Neural cell (in vitro differentiated cells): ENCODE measurements around the gene MYOM1. TPM values are rescaled to one million over a fixed set of nuclear protein-coding genes. Genes with fewer than 3 reads are reported as not detected.

ENCODE experiments used
- H2AFZ ChIP-seq: fragments of 200-600, 300-800 bp; sonication (generic), shearing (Covaris generic); 2 replicates; pipeline ENCODE4 v1.6.0; 2014; ENCODE audit warnings: low read depth, mild to moderate bottlenecking, antibody characterized with exemption, low read length, moderate library complexity
- H3F3A ChIP-seq: fragments of 200-600 bp; shearing (Covaris generic); 2 replicates; pipeline ENCODE4 v1.6.1; 2016; ENCODE audit warnings: mild to moderate bottlenecking, moderate library complexity, mixed read lengths, antibody characterized with exemption, low read length; ENCODE audit not compliant: insufficient read depth, poor library complexity, severe bottlenecking
- H3K27ac ChIP-seq: fragments of 200-600, 300-800 bp; sonication (generic), shearing (Covaris generic); 2 replicates; pipeline ENCODE4 v1.5.1; 2014; ENCODE audit warnings: mild to moderate bottlenecking, low read length, moderate library complexity
- H3K27me3 ChIP-seq: fragments of 300-800, 200-600 bp; sonication (generic), shearing (Covaris generic); 2 replicates; pipeline ENCODE4 v1.6.0; 2014; ENCODE audit warnings: mild to moderate bottlenecking, low read depth, low read length, moderate library complexity; ENCODE audit not compliant: insufficient read depth
- H3K36me3 ChIP-seq: fragments of 300-800, 200-600 bp; sonication (generic), shearing (Covaris generic); 2 replicates; pipeline ENCODE4 v1.5.1; 2014; ENCODE audit warnings: mild to moderate bottlenecking, antibody characterized with exemption, low read length, moderate library complexity; ENCODE audit not compliant: insufficient read depth
- H3K4me2 ChIP-seq: fragments of 300-800, 200-600 bp; sonication (generic), shearing (Covaris generic); 2 replicates; pipeline ENCODE4 v1.6.0; 2014; ENCODE audit warnings: mild to moderate bottlenecking, low read length
- H3K4me3 ChIP-seq: fragments of 300-800, 200-600 bp; sonication (generic), shearing (Covaris generic); 2 replicates; pipeline ENCODE4 v1.5.1; 2014; ENCODE audit warnings: mild to moderate bottlenecking, low read length, moderate library complexity
- H3K79me2 ChIP-seq: fragments of 200-600 bp; shearing (Covaris generic); replicated peaks from 2 replicates; pipeline ENCODE4 v1.6.0; 2014; ENCODE audit warnings: mild to moderate bottlenecking, low read length, moderate library complexity; ENCODE audit not compliant: insufficient read depth
- H3K9ac ChIP-seq: fragments of 300-800, 200-600 bp; sonication (generic), shearing (Covaris generic); 2 replicates; pipeline ENCODE4 v1.6.1; 2016; ENCODE audit warnings: mild to moderate bottlenecking, low read length, mixed read lengths
- H3K9me2 ChIP-seq: fragments of 200-600 bp; shearing (Covaris generic); 2 replicates; pipeline ENCODE4 v1.6.1; 2016; ENCODE audit warnings: mild to moderate bottlenecking, low read length, mixed read lengths; ENCODE audit not compliant: insufficient read depth
- H3K9me3 ChIP-seq: fragments of 200-600, 300-800 bp; sonication (generic), shearing (Covaris generic); 2 replicates; pipeline ENCODE4 v1.6.1; 2016; ENCODE audit warnings: mild to moderate bottlenecking, mixed run types, low read length, moderate library complexity, mixed read lengths
- H4K20me1 ChIP-seq: fragments of 200-600 bp; shearing (Covaris generic); 2 replicates; pipeline ENCODE4 v1.6.1; 2016; ENCODE audit warnings: mild to moderate bottlenecking, mixed run types; ENCODE audit not compliant: insufficient read depth
- EP300 ChIP-seq: fragments of 450-650 bp; conservative IDR thresholded peaks from 2 replicates; pipeline ENCODE4 v1.6.1; 2014; ENCODE audit warnings: antibody characterized with exemption, mild to moderate bottlenecking, moderate library complexity; ENCODE audit not compliant: poor library complexity, severe bottlenecking
- EZH2 ChIP-seq: fragments of 200-600, 300-800 bp; shearing (Covaris generic), sonication (generic); IDR thresholded peaks from 2 replicates; pipeline ENCODE4 v1.6.1; 2014; ENCODE audit warnings: antibody characterized with exemption, low read length, borderline replicate concordance, mild to moderate bottlenecking; ENCODE audit not compliant: insufficient read depth, poor library complexity, severe bottlenecking
- MXI1 ChIP-seq: fragments of 450-650 bp; conservative IDR thresholded peaks from 2 replicates; pipeline ENCODE4 v1.6.1; 2014; ENCODE audit warnings: antibody characterized with exemption, mild to moderate bottlenecking; ENCODE audit not compliant: poor library complexity, severe bottlenecking
- POLR2AphosphoS5 ChIP-seq: IDR thresholded peaks from 2 replicates; pipeline ENCODE4 v1.6.1; 2012
- RAD21 ChIP-seq: fragments of 450-650 bp; conservative IDR thresholded peaks from 2 replicates; pipeline ENCODE4 v1.6.1; 2014; ENCODE audit warnings: antibody characterized with exemption, mild to moderate bottlenecking, moderate library complexity
- SMC3 ChIP-seq: fragments of 450-650 bp; conservative IDR thresholded peaks from 2 replicates; pipeline ENCODE4 v1.6.1; 2014; ENCODE audit warnings: antibody characterized with exemption, mild to moderate bottlenecking, moderate library complexity; ENCODE audit not compliant: poor library complexity
- TAF1 ChIP-seq: IDR thresholded peaks from 2 replicates; pipeline ENCODE4 v1.6.1; 2012; ENCODE audit warnings: low read depth
- polyA plus RNA-seq: library from polyadenylated mRNA; depleted of rRNA; stranded (reverse); fragments of >200 nt; gene quantifications from 2 replicates; pipeline ENCODE4 v1.2.3, GENCODE V29; 2014
- TF ChIP-seq, protein P1 (sequence below): fragments of 450-650 bp; IDR thresholded peaks from 2 replicates; pipeline ENCODE4 v1.5.1; 2014; ENCODE audit warnings: antibody characterized with exemption, mild to moderate bottlenecking, moderate library complexity; ENCODE audit not compliant: poor library complexity, severe bottlenecking
- TF ChIP-seq, protein P2 (sequence below): IDR thresholded peaks from 2 replicates; pipeline ENCODE4 v1.6.1; 2012; ENCODE audit warnings: borderline replicate concordance

MYOM1 gene
- polyA plus RNA-seq, 1 donor from 2014 or later: 1.7 TPM

DNA sequence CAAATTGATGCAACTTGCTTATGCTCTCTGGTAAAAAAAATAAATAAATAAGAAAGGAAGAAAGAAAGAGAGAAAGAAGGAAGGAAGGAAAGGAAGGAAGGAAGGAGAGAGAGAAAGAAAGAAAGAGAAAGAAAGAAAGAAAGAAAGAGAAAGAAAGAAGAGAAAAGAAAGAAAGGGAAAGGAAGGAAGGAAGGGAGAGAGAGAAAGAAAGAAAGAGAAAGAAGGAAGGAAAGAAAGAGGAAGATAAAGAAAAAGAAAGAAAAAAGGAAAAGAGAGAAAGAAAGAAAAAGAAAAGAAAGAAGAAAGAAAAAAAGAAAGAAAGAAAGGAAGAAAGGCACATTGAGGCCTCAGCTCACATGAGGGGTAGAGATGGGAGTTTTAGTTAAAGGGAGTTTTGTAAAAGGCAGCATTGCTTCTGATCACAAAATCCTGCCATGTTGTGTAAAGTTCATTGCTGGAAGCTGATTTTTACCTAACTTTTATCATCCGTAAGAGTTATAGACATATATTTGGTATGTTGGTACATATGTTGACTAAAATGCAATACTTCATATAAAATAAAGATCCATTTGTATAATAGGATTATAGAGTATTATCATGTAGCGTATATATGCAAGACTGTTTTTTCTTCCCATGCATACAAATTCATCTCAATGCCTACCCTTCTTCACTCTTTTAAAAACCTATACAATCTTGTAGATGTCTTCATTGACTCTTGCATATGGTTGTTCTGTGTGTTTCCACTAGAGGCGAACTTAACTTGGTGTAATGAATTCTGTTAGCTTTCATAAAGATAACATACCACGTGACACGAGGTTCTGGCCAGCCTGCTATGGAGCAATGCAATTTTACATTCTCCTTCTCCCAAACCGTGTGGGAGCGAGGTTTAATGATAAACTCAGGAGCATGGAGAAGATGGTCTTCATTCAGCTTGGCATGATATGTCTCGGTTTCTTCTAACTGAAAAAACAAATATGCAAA, 32.8 kb downstream of the MYOM1 start:
- Histone ChIP-seq H3K4me2 (no peak overlapping the region), H3K27ac (no peak overlapping the region), H3K36me3 (no peaks in the 10 kb centered on the region), H4K20me1 (no peaks in the 10 kb centered on the region), H3K9ac (no peak overlapping the region), H3K9me2 (no peaks in the 10 kb centered on the region), H3K27me3 (no peaks in the 10 kb centered on the region), H3K79me2 (no peaks in the 10 kb centered on the region), H3K4me3 (no peak overlapping the region), H3K9me3 (no peaks in the 10 kb centered on the region), H3F3A (no peaks in the 10 kb centered on the region), H2AFZ (no peak overlapping the region)
- TF ChIP-seq MXI1: no peak

DNA sequence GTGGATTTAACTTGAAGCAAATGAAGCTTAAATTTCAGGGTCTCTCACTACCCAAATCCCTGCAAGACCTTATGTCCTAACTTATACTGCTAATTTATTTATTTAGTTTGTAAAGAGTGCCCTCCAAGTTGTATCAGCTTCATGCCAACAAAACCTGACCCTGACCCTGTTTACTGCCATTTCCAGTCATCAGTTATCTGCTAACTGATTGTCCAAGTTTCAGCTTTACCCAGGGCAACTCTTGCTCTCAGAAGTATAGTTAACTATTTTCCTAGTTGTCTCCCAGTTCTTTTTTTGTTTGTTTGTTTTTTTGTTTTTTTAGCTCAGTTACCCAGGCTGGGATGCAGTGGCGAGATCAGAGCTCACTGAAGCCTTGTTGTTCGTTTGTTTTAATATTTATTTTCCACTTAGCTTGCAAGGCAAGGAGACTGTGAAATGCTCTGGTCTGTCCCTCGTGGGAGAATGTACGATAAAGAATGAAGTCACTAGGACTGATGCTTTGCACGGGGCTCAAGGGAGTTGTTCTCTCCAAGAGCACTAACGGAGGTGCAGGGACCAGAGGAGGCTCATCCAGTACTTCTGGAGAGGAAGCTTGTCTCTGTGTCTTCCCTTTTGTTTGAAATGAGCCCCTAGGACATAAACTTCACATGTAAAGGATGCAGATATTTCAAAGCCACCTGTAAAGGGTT, 35.3 kb downstream of the MYOM1 start:
- Histone ChIP-seq H3K79me2 (no peaks in the 10 kb centered on the region), H3K9me3 (no peaks in the 10 kb centered on the region), H3K27ac (no peak overlapping the region), H2AFZ (no peak overlapping the region), H3K4me3 (no peak overlapping the region), H3F3A (no peaks in the 10 kb centered on the region), H3K4me2 (no peak overlapping the region), H3K9me2 (no peaks in the 10 kb centered on the region), H3K36me3 (no peaks in the 10 kb centered on the region), H3K27me3 (no peaks in the 10 kb centered on the region), H3K9ac (no peak overlapping the region), H4K20me1 (no peaks in the 10 kb centered on the region)
- TF ChIP-seq POLR2AphosphoS5 (no peak), RAD21 (no peak), EZH2 (no peak), EP300 (no peak)
- TF ChIP-seq, protein P1, sequence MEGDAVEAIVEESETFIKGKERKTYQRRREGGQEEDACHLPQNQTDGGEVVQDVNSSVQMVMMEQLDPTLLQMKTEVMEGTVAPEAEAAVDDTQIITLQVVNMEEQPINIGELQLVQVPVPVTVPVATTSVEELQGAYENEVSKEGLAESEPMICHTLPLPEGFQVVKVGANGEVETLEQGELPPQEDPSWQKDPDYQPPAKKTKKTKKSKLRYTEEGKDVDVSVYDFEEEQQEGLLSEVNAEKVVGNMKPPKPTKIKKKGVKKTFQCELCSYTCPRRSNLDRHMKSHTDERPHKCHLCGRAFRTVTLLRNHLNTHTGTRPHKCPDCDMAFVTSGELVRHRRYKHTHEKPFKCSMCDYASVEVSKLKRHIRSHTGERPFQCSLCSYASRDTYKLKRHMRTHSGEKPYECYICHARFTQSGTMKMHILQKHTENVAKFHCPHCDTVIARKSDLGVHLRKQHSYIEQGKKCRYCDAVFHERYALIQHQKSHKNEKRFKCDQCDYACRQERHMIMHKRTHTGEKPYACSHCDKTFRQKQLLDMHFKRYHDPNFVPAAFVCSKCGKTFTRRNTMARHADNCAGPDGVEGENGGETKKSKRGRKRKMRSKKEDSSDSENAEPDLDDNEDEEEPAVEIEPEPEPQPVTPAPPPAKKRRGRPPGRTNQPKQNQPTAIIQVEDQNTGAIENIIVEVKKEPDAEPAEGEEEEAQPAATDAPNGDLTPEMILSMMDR: no peak

DNA sequence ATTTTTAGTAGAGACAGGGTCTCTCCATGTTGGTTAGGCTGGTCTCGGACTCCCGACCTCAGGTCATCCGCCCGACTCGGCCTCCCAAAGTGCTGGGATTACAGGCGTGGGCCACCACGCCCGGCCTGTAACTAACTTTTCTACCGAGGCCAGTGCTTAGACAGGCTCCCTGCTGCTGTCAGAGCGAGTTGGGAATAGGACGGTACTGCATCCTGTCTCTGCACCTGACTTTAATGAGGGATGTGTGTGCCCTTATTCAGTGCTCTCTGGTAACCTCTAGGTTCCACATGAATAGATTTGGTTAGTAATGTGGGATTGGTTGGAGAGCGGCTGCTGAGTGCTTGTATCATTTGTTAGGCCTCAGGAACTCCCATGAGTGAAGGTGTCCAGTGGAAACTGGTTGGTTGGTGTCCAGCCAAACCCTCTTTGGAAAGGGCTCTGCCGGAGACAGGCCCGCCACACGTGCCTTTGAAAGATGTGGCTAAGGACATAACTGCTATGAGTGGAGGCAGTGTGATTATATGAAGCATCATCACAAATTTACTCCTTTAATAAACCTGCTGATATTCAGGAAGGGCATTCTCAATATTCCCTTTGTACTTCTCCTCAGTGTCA, 36.6 kb downstream of the MYOM1 start:
- no peak overlapping the region for H2AFZ ChIP-seq
- H3K36me3 ChIP-seq: no peaks in the 10 kb centered on the region
- H3K27me3 ChIP-seq: no peaks in the 10 kb centered on the region
- H3K27ac ChIP-seq: no peak overlapping the region
- H3K4me2 ChIP-seq: no peak overlapping the region
- H3F3A ChIP-seq: no peaks in the 10 kb centered on the region
- TF ChIP-seq POLR2AphosphoS5 (no peak), SMC3 (no peak), EP300 (no peak), MXI1 (no peak), TAF1 (no peak)
- TF ChIP-seq, protein P2, sequence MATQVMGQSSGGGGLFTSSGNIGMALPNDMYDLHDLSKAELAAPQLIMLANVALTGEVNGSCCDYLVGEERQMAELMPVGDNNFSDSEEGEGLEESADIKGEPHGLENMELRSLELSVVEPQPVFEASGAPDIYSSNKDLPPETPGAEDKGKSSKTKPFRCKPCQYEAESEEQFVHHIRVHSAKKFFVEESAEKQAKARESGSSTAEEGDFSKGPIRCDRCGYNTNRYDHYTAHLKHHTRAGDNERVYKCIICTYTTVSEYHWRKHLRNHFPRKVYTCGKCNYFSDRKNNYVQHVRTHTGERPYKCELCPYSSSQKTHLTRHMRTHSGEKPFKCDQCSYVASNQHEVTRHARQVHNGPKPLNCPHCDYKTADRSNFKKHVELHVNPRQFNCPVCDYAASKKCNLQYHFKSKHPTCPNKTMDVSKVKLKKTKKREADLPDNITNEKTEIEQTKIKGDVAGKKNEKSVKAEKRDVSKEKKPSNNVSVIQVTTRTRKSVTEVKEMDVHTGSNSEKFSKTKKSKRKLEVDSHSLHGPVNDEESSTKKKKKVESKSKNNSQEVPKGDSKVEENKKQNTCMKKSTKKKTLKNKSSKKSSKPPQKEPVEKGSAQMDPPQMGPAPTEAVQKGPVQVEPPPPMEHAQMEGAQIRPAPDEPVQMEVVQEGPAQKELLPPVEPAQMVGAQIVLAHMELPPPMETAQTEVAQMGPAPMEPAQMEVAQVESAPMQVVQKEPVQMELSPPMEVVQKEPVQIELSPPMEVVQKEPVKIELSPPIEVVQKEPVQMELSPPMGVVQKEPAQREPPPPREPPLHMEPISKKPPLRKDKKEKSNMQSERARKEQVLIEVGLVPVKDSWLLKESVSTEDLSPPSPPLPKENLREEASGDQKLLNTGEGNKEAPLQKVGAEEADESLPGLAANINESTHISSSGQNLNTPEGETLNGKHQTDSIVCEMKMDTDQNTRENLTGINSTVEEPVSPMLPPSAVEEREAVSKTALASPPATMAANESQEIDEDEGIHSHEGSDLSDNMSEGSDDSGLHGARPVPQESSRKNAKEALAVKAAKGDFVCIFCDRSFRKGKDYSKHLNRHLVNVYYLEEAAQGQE: no peak
- no peaks in the 10 kb centered on the region for H3K79me2 ChIP-seq
- no peak overlapping the region for H3K4me3 ChIP-seq
- H4K20me1 ChIP-seq: no peaks in the 10 kb centered on the region
- no peaks in the 10 kb centered on the region for H3K9me3 ChIP-seq
- no peak overlapping the region for H3K9ac ChIP-seq
- no peaks in the 10 kb centered on the region for H3K9me2 ChIP-seq
